ENCODE data around the gene SLC15A4.
"Not testable (repeated sequence)": the region's sequence is repeated elsewhere in the genome, so short reads cannot be mapped to it uniquely, and the experiment has no call there.

The SLC15A4 gene

DNA sequence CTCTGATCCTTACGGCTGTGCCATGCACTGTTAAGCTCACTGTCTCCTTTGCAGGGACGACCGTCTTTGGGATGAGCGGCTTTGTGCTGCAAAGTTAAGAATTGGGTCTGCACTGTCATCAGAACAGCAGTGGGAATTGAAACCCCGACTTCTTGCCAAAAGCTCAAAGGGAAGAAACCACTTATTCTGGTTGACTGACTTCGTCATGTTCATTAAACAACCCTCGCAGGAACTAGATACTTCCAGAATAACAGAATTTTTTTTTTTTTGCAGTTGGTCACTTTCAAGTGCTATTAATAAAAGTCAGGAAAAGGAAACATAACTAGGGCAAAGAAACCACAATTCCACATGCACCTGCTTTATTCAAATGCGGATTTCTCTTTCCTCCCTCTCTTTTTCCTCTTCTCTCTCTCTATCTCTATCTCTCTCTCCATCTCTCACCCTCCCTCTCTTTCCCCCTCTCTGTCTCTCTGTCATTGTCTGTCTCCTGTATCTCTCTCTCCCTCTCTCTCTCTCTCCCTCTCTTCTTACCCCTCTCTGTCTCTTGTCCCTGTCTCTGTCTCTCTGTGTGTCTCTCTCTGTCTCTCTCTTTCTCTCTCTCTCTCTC, 17.2 kb upstream of the SLC15A4 start:
- Histone ChIP-seq H3K4me3 (replicated peaks; ENCODE audit: insufficient read depth, low read length) (no peak overlapping the region), H3K27ac (replicated peaks) (no peak overlapping the region), H3K27me3 (ENCODE audit: insufficient read depth, poor library complexity, severe bottlenecking) (no peaks in the 10 kb centered on the region)
- TF ChIP-seq GABPA (IDR thresholded peaks at IDR 0.05; ENCODE audit: low read depth) (no peak), SPI1 (IDR thresholded peaks at IDR 0.05; ENCODE audit: borderline replicate concordance, low read depth) (no peak), POLR2AphosphoS5 (IDR thresholded peaks at IDR 0.05; ENCODE audit: low read depth) (no peak)
- TF ChIP-seq, protein P1, sequence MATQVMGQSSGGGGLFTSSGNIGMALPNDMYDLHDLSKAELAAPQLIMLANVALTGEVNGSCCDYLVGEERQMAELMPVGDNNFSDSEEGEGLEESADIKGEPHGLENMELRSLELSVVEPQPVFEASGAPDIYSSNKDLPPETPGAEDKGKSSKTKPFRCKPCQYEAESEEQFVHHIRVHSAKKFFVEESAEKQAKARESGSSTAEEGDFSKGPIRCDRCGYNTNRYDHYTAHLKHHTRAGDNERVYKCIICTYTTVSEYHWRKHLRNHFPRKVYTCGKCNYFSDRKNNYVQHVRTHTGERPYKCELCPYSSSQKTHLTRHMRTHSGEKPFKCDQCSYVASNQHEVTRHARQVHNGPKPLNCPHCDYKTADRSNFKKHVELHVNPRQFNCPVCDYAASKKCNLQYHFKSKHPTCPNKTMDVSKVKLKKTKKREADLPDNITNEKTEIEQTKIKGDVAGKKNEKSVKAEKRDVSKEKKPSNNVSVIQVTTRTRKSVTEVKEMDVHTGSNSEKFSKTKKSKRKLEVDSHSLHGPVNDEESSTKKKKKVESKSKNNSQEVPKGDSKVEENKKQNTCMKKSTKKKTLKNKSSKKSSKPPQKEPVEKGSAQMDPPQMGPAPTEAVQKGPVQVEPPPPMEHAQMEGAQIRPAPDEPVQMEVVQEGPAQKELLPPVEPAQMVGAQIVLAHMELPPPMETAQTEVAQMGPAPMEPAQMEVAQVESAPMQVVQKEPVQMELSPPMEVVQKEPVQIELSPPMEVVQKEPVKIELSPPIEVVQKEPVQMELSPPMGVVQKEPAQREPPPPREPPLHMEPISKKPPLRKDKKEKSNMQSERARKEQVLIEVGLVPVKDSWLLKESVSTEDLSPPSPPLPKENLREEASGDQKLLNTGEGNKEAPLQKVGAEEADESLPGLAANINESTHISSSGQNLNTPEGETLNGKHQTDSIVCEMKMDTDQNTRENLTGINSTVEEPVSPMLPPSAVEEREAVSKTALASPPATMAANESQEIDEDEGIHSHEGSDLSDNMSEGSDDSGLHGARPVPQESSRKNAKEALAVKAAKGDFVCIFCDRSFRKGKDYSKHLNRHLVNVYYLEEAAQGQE (IDR thresholded peaks at IDR 0.05; ENCODE audit: insufficient replicate concordance, low read depth): no peak
- TF ChIP-seq, protein P2, sequence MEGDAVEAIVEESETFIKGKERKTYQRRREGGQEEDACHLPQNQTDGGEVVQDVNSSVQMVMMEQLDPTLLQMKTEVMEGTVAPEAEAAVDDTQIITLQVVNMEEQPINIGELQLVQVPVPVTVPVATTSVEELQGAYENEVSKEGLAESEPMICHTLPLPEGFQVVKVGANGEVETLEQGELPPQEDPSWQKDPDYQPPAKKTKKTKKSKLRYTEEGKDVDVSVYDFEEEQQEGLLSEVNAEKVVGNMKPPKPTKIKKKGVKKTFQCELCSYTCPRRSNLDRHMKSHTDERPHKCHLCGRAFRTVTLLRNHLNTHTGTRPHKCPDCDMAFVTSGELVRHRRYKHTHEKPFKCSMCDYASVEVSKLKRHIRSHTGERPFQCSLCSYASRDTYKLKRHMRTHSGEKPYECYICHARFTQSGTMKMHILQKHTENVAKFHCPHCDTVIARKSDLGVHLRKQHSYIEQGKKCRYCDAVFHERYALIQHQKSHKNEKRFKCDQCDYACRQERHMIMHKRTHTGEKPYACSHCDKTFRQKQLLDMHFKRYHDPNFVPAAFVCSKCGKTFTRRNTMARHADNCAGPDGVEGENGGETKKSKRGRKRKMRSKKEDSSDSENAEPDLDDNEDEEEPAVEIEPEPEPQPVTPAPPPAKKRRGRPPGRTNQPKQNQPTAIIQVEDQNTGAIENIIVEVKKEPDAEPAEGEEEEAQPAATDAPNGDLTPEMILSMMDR (IDR thresholded peaks at IDR 0.05; ENCODE audit: insufficient read depth, low read length): no peak
- no peak for DNase-seq (ENCODE audit: low read depth in 1 of 2, low spot score in 1 of 2)

DNA sequence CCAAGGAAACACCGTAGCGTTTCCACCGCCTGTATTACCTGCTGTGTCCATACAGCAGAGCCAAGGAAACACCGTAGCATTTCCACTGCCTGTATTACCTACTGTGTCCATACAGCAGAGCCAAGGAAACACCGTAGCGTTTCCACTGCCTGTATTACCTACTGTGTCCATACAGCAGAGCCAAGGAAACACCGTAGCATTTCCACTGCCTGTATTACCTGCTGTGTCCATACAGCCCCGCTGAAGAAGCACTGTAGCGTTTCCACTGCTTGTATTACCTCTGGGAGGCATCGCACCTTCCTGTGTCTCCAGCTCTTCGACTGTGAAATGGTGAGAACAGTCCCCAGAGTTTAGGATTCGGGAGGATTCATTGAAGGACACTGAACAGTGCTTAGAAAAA, 16.1 kb upstream of the SLC15A4 start:
- H3K27ac ChIP-seq (replicated peaks); H3K4me3 ChIP-seq (replicated peaks; ENCODE audit: insufficient read depth, low read length); DNase-seq (ENCODE audit: low read depth in 1 of 2, low spot score in 1 of 2); H3K27me3 ChIP-seq (ENCODE audit: insufficient read depth, poor library complexity, severe bottlenecking): not testable (repeated sequence)

DNA sequence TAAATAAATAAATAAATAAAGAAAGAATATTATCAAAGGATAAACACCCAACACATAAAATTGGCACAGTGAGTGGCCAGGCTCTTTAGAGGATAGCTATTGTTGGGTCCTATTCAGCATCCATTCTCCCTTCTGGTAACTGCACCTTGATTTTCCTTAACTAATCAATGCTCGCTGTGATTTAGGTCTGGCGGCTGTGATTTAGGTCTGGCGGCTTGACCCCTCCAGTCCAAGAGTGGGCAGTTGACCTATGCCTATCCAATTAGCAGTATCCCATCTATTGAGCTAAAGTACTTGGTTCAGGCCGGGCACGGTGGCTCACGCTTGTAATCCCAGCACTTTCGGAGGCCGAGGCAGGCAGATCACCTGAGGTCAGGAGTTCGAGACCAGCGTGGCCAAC, 9.7 kb upstream of the SLC15A4 start:
- no peaks in the 10 kb centered on the region for H3K27me3 ChIP-seq (ENCODE audit: insufficient read depth, poor library complexity, severe bottlenecking)
- no peak overlapping the region for H3K4me3 ChIP-seq (replicated peaks; ENCODE audit: insufficient read depth, low read length)
- no peak for DNase-seq (ENCODE audit: low read depth in 1 of 2, low spot score in 1 of 2)
- H3K27ac ChIP-seq (replicated peaks): no peak overlapping the region
- TF ChIP-seq, protein P2 (IDR thresholded peaks at IDR 0.05; ENCODE audit: insufficient read depth, low read length): no peak
- TF ChIP-seq SPI1 (IDR thresholded peaks at IDR 0.05; ENCODE audit: borderline replicate concordance, low read depth) (no peak), POLR2AphosphoS5 (IDR thresholded peaks at IDR 0.05; ENCODE audit: low read depth) (no peak), GABPA (IDR thresholded peaks at IDR 0.05; ENCODE audit: low read depth) (no peak)
- TF ChIP-seq, protein P1 (IDR thresholded peaks at IDR 0.05; ENCODE audit: insufficient replicate concordance, low read depth): no peak

DNA sequence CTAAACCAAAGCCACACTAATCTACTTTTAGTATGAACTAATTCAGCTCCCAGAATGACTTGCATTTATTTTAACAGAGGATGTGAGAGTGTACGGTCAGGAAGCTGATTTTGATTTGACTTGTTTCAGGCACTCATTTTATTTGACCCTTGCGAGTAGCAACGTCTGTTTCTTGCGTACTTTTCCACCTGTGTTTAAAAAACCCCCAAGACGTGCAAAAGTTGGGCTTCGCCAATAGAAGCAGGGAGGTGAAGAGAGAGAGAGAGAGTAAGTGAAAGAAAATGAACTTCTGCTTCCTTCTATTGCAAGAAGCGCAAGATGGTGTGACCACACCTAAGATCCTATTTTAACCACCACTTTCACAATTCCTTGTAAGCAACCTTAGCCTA, 6.7 kb upstream of the SLC15A4 start:
- no peak overlapping the region for H3K4me3 ChIP-seq (replicated peaks; ENCODE audit: insufficient read depth, low read length)
- H3K27ac ChIP-seq (replicated peaks): peak overlapping the region; percentile 93
- DNase-seq (ENCODE audit: low read depth in 1 of 2, low spot score in 1 of 2): peak; percentile 82 to 95
- H3K27me3 ChIP-seq (ENCODE audit: insufficient read depth, poor library complexity, severe bottlenecking): no peaks in the 10 kb centered on the region
- TF ChIP-seq, protein P2 (IDR thresholded peaks at IDR 0.05; ENCODE audit: insufficient read depth, low read length): no peak
- TF ChIP-seq, protein P1 (IDR thresholded peaks at IDR 0.05; ENCODE audit: insufficient replicate concordance, low read depth): peak; percentile 50
- TF ChIP-seq POLR2AphosphoS5 (IDR thresholded peaks at IDR 0.05; ENCODE audit: low read depth) (peak; percentile 77; the same call in 1 of the 2 replicates), SPI1 (IDR thresholded peaks at IDR 0.05; ENCODE audit: borderline replicate concordance, low read depth) (peak; percentile 52; the same call in 1 of the 2 replicates), GABPA (IDR thresholded peaks at IDR 0.05; ENCODE audit: low read depth) (no peak)
